CD4-positive, alpha-beta T cell (primary cell): ENCODE results near the gene CLCN6. TPM values are rescaled to one million over a fixed set of nuclear protein-coding genes. Genes with fewer than 3 reads are reported as not detected.

Experiments
- ATAC-seq: fragments of 200-7000 bp; cut with Tn5 transposase; one replicate; pipeline ENCODE4 v1.10.0; 2022; ENCODE audit warnings: mild to moderate bottlenecking; ENCODE audit not compliant: poor library complexity
- CTCF ChIA-PET: fragments of 350-600 bp; sonication (Branson Sonifier 250); formaldehyde crosslinking; loops from one replicate; lab custom pipeline; 2021; ENCODE audit warnings: antibody characterized with exemption, inconsistent platforms; lab: Charles Lee
- POLR2A ChIA-PET: fragments of 350-600 bp; sonication (Branson Sonifier 250); formaldehyde crosslinking; loops from one replicate; lab custom pipeline; 2021; ENCODE audit warnings: antibody characterized with exemption, inconsistent platforms; lab: Charles Lee
- DNase-seq, 14 experiments: peaks; one replicate each; pipeline ENCODE4 v3.0.0-alpha.2; 2013 to 2020; ENCODE audit warnings: mixed read lengths in 2 of 14
- H3K27ac ChIP-seq, 2 donors: one replicate each; pipeline versions ENCODE4 v1.5.1 to v1.7.0; 2013; ENCODE audit warnings: low read length in 2 of 2, low read depth in 1 of 2, mild to moderate bottlenecking in 1 of 2
- H3K27me3 ChIP-seq, 2 experiments: 1 replicate in 1 of 2; 2 replicates in 1 of 2; pipeline versions ENCODE4 v1.6.1 to v1.7.0; 2013; ENCODE audit warnings: low read length in 2 of 2, control low read depth in 1 of 2, mild to moderate bottlenecking in 1 of 2, moderate library complexity in 1 of 2; ENCODE audit not compliant: insufficient read depth in 2 of 2, control insufficient read depth in 1 of 2
- H3K36me3 ChIP-seq: one replicate; pipeline ENCODE4 v1.6.1; 2013; ENCODE audit warnings: low read length, control low read depth; ENCODE audit not compliant: insufficient read depth
- H3K4me1 ChIP-seq: one replicate; pipeline ENCODE4 v1.6.1; 2013; ENCODE audit warnings: low read length, control low read depth; ENCODE audit not compliant: insufficient read depth
- H3K4me3 ChIP-seq: one replicate; pipeline ENCODE4 v1.5.1; 2013; ENCODE audit warnings: mild to moderate bottlenecking, low read length, moderate library complexity
- H3K9me3 ChIP-seq, 2 experiments: 1 replicate in 1 of 2; 2 replicates in 1 of 2; pipeline versions ENCODE4 v1.6.1 to v1.7.0; 2013; ENCODE audit warnings: low read length in 2 of 2, mild to moderate bottlenecking in 2 of 2, control low read depth in 1 of 2, moderate library complexity in 1 of 2; ENCODE audit not compliant: control insufficient read depth in 1 of 2, insufficient read depth in 1 of 2
- H3K27ac Mint-ChIP-seq: one replicate; pipeline ENCODE4 v1.8.0; 2020; ENCODE audit warnings: mixed read lengths
- H3K27me3 Mint-ChIP-seq: one replicate; pipeline ENCODE4 v1.8.0; 2021; ENCODE audit warnings: mixed read lengths
- H3K36me3 Mint-ChIP-seq: one replicate; pipeline ENCODE4 v1.8.0; 2021; ENCODE audit warnings: low read depth, mixed read lengths
- H3K4me1 Mint-ChIP-seq: one replicate; pipeline ENCODE4 v1.8.0; 2021; ENCODE audit warnings: low read depth, mixed read lengths
- H3K4me3 Mint-ChIP-seq: one replicate; pipeline ENCODE4 v1.8.0; 2020; ENCODE audit warnings: mild to moderate bottlenecking, mixed read lengths
- H3K9me3 Mint-ChIP-seq: one replicate; pipeline ENCODE4 v1.8.0; 2020; ENCODE audit warnings: mixed read lengths
- intact Hi-C, 2 experiments: fragments of 100-400 bp; cut with DNase I in 1 of 2; cut with micrococcal nuclease in 1 of 2; formaldehyde crosslinking; loops; one replicate each; pipeline versions ENCODE4 v1.15.1 to v1.9.0; 2023 to 2025; cut with DNase I, micrococcal nuclease
- total RNA-seq, 174 experiments: library from RNA in 2 of 174; stranded (reverse) in 2 of 174; gene quantifications; one replicate each; pipeline ENCODE4 v1.2.3 and lab custom pipeline; 2021 to 2026
- TF ChIP-seq, protein P1 (sequence below): fragments of 200-600 bp; IDR thresholded peaks from one replicate; pipeline ENCODE4 v1.8.0; 2022; ENCODE audit warnings: antibody characterized with exemption, mild to moderate bottlenecking

CLCN6 gene
- total RNA-seq, 2 experiments from 2014 or later = 10.9 to 11.2 TPM

- peaks cover 18% of the 10 kb centered on the region for H3K36me3 ChIP-seq
- peak overlapping the region; percentile 86 to 92 for H3K27ac ChIP-seq
- H3K27me3 ChIP-seq = no peaks in the 10 kb centered on the region
- H3K4me3 ChIP-seq = peak overlapping the region; percentile 98
- DNase-seq = peak in 1 of 14 experiments; percentile 48
- no peaks in the 10 kb centered on the region for H3K9me3 ChIP-seq
- POLR2A ChIA-PET = interaction anchor here (0.6 to 3.4 kb wide), 18 partner anchors 19 to 794 kb away, joined by 3 to 84 read pairs (median 4); partner anchors contain the start of genes AGTRAP, KIAA2013, MAD2L2 and MFN2
- H3K9me3 Mint-ChIP-seq = no peaks in the 10 kb centered on the region
- CTCF ChIA-PET = interaction anchor here (1.2 to 1.9 kb wide), 2 partner anchors 101 to 142 kb away, joined by 4 to 13 read pairs; partner anchors contain the start of gene FBXO6
- H3K27ac Mint-ChIP-seq = peak overlapping the region; percentile 91
- intact Hi-C loops = loop anchor here in 1 of 2 experiments (2.0 to 5.0 kb wide), 5 partner anchors 100 to 1774 kb away; partner anchors contain the start of genes FBXO2, FBXO44, MFN2 and UBE4B
- peaks cover 27% of the 10 kb centered on the region for H3K36me3 Mint-ChIP-seq
- H3K4me3 Mint-ChIP-seq = peak overlapping the region; percentile 99
- TF ChIP-seq, protein P1, sequence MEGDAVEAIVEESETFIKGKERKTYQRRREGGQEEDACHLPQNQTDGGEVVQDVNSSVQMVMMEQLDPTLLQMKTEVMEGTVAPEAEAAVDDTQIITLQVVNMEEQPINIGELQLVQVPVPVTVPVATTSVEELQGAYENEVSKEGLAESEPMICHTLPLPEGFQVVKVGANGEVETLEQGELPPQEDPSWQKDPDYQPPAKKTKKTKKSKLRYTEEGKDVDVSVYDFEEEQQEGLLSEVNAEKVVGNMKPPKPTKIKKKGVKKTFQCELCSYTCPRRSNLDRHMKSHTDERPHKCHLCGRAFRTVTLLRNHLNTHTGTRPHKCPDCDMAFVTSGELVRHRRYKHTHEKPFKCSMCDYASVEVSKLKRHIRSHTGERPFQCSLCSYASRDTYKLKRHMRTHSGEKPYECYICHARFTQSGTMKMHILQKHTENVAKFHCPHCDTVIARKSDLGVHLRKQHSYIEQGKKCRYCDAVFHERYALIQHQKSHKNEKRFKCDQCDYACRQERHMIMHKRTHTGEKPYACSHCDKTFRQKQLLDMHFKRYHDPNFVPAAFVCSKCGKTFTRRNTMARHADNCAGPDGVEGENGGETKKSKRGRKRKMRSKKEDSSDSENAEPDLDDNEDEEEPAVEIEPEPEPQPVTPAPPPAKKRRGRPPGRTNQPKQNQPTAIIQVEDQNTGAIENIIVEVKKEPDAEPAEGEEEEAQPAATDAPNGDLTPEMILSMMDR = no peak
- ATAC-seq = peak; percentile 62
- H3K4me1 ChIP-seq = peaks cover 53% of the 10 kb centered on the region
- peaks cover 66% of the 10 kb centered on the region for H3K4me1 Mint-ChIP-seq
- H3K27me3 Mint-ChIP-seq = no peaks in the 10 kb centered on the region
These were observed 431 bp downstream of the CLCN6 start for GRCh38 chr1:11806307-11806936.

GRCh38 chr1:11807133-11807532 is 1.1 kb downstream of the CLCN6 start:
- Mint-ChIP-seq H3K27ac (peak overlapping the region; percentile 91), H3K4me1 (peaks cover 63% of the 10 kb centered on the region), H3K9me3 (no peaks in the 10 kb centered on the region), H3K36me3 (peaks cover 32% of the 10 kb centered on the region), H3K4me3 (peak overlapping the region; percentile 99), H3K27me3 (no peaks in the 10 kb centered on the region)
- ChIA-PET CTCF (interaction anchor here (1.9 kb wide), 1 partner anchor 101 kb away, joined by 13 read pairs; no protein-coding TSS in a partner anchor), POLR2A (interaction anchor here (0.6 to 3.4 kb wide), 11 partner anchors 18 to 795 kb away, joined by 3 to 84 read pairs (median 5); partner anchors contain the start of genes AGTRAP, KIAA2013, MAD2L2 and MFN2)
- no peak for ATAC-seq
- Histone ChIP-seq H3K9me3 (no peaks in the 10 kb centered on the region), H3K36me3 (peaks cover 18% of the 10 kb centered on the region), H3K27me3 (no peaks in the 10 kb centered on the region), H3K4me3 (no peak overlapping the region), H3K4me1 (peaks cover 48% of the 10 kb centered on the region), H3K27ac (peak overlapping the region; percentile 86 to 92)
- TF ChIP-seq, protein P1 = no peak
- intact Hi-C loops = loop anchor here in 1 of 2 experiments (2.0 to 5.0 kb wide), 5 partner anchors 100 to 1775 kb away; partner anchors contain the start of genes FBXO2, FBXO44, MFN2 and UBE4B
- no peak for DNase-seq

DNA sequence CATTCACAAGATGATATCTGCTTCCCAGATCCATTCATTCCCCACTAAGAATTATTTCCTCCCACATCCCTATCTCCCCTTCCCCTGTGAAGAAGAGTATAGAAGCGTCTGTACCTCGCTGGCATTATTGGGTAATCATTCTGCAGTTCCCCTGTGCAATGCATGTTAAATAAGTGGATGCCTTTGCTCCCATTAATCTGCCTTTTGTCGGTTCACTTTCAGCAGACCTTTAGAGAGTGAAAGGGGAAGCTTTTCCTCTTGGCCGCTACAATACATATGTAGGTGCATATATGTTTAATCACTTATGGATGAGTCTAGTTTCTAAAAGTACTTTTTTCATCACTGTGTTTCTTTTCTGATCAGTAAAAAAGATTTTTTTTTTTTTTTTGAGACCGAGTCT is 7.0 kb downstream of the CLCN6 start:
- ChIA-PET POLR2A (no interaction called here), CTCF (no interaction called here)
- H3K4me1 ChIP-seq = no peaks in the 10 kb centered on the region
- TF ChIP-seq, protein P1 = no peak
- no peak overlapping the region for H3K27ac ChIP-seq
- no peak overlapping the region for H3K4me3 ChIP-seq
- peaks cover 51% of the 10 kb centered on the region for H3K36me3 ChIP-seq
- no peak overlapping the region for H3K4me3 Mint-ChIP-seq
- H3K27me3 Mint-ChIP-seq = no peaks in the 10 kb centered on the region
- no peak for DNase-seq
- H3K27me3 ChIP-seq = no peaks in the 10 kb centered on the region
- H3K27ac Mint-ChIP-seq = no peak overlapping the region
- peaks cover 11% of the 10 kb centered on the region for H3K4me1 Mint-ChIP-seq
- H3K36me3 Mint-ChIP-seq = peaks cover 54% of the 10 kb centered on the region
- intact Hi-C loops = no loop called here
- H3K9me3 Mint-ChIP-seq = no peaks in the 10 kb centered on the region
- ATAC-seq = no peak
- H3K9me3 ChIP-seq = no peaks in the 10 kb centered on the region
